ENCODE results near the gene ZNF804B.
A peak's percentile ranks its signal among the peaks of the same experiment; 100 is the strongest.

Gene ZNF804B

GRCh38 chr7:88759230-88760135 lies at the start of gene ZNF804B:
TSS of gene ZNF804B (plus strand) at chr7:88759700. CDS start at chr7:88759977, 277 bp downstream.
- peak; percentile 28 for DNase-seq

DNA sequence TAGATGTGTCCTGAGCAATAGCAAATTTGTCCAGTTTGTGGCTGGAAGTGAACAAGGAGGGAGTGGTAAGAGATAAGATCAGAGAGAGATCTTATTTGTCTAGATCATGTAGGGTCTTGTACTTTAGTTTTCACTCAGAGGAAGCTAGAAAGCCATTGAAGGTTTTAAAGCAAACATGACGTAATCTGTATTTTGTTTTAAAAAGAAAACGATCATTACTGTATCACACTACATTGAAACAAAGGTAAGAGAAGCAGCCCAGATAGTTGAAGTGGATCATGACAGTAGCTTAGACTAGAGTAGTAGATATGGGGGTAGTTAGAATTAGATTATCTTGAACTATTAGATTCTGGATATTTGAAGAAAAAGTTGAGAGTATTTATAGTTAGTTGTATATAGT lies 23.6 kb upstream of the ZNF804B start:
- no peak for DNase-seq

DNA sequence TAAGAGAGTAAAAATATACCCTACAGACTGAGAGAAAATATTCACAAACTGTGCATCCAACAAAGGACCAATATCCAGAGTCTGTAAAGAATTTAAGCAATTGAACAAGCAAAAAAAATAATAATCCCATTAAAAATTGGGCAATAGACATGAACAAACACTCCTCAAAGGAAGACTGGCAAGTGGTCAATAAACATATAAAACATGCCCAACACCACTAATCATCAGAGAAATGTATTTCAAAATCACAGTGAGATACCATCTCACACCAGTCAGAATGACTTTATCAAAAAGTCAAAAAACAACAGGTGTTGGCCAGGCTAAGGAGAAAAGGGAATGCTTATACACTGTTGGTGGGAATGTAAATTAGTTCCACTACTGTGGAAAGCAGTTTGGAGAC lies 21.9 kb upstream of the ZNF804B start:
- no peak for DNase-seq

GRCh38 chr7:88746126-88746525 lies 13.4 kb upstream of the ZNF804B start:
- DNase-seq = no peak

DNA sequence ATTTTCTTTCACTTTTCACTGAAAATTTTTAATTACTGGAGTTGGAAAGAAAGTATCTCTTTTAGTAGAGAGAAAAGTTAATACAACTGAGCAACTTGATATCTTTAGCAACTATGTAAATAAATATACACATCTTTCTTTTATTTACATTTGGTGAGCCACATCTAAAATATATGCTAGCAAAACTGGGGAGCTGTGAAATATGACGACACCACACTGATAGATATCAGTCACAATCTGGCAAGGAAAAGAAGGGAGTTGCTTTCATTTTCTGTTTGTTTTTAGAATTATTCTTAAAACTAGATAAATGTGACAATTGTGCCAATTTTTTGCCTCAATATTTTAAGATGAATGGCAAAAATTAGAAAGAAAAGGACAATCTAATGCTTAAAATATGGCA lies 2.7 kb upstream of the ZNF804B start:
- no peak for DNase-seq

GRCh38 chr7:88757371-88757770 lies 2.1 kb upstream of the ZNF804B start:
- DNase-seq = no peak

DNA sequence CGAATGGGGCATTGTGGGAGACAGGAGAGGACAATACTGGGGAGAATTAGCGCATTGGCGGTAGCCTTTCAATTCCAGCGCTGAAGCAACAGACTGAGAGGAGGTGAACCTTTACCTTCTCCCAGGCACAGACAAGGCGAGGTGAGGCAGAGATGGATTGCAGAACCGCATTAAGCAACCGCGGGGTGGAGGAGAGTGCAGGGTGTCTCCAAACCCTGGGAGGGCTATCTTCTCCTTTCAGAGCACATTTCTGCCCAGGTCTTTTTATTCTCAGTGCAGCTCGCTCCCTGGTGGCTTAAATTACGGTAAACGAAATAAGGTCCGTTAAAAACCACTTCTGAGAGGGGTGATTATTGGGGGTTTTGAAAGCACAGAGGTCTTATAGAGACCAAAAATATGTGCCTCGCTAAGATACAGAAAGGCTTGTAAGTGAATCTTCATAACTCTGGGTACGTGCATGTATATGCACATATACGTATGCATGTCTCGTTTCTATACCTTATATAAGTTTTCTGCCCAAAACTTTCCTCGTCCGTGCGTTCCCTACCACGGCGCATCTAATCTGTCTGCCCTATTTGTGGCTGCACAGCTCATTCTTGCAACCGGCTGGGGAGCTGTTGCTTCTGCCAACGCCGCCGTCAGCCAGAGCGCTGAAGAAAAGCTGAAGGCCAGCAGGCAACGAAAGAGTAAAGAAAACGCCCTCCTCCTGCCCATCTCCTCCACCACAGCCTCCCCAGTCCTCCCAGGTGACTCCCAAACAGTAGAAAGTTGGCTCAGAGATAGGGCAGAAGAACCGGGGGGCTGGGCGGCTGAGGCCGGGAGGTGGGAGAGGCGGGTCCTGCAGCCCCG lies 895 bp upstream of the ZNF804B start:
- peak; percentile 23 for DNase-seq

GRCh38 chr7:88760136-88760515 lies 626 bp downstream of the ZNF804B start:
- DNase-seq = no peak

GRCh38 chr7:88761779-88762178 lies 2.3 kb downstream of the ZNF804B start:
- no peak for DNase-seq

- no peak for DNase-seq
These were observed 11.9 kb downstream of the ZNF804B start for GRCh38 chr7:88771417-88771816.

DNA sequence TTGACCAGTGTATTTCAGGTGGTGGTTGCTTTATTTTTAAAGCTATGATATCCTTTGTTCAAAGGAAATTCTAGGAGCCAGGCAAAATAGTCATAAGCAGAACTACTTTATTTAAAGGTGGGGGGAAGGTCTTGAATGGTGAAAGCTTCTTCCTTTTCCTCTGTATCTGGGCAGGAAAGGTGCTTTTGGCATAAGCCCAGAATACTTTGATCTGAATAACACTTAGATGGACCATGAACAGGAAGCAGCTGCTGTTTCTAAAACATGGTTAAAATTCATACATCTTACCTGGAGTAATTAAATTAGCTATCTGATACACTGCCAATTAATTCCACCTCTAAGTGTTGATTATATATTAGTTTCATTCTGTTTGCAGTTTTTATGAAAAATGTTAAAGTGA lies 13.3 kb downstream of the ZNF804B start:
- DNase-seq = peak; percentile 8

DNA sequence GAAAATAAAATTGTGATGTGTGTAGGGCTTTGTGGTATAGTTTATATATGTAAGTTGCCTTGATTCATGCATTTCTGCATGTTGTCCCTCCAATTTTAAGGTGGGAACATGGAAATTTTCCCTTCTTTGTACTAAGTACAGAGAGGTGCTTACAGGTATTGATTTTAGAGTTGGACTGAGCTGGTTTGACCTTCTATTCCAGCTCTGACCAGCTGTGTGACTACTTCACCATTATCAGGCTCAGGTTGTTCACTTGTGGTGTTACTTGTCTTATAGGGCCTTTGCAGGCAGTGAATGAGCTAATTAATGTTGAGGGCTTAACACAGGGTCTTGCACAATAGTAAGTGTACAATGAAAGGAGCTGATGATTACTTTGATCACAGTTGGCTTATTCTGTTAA lies 16.3 kb downstream of the ZNF804B start:
- peak; percentile 14 for DNase-seq

DNA sequence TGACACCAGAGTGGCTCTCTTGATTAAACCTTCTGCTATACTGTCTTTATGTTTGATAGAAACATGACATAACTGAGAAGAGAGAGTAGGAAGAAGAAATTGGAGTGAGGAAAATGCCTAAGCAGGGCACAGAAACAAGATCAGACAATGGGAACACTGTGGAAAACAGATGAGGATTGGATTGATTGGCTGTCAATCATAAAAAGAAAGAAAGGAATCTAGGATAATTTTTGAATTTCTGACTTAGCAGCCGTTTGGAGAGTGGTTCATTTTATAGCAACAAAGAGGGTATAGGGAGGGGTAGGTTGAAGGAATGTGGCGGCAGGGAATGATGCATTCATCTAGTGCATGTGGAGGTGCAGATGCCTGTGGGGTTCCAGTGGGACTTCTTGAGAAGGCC lies 28.3 kb downstream of the ZNF804B start:
- no peak for DNase-seq

GRCh38 chr7:88789480-88790064 lies 30.1 kb downstream of the ZNF804B start:
- DNase-seq = peak; percentile 47

- no peak for DNase-seq
These were observed 32.4 kb downstream of the ZNF804B start for GRCh38 chr7:88791891-88792290.

- no peak for DNase-seq
These were observed 32.9 kb downstream of the ZNF804B start for GRCh38 chr7:88792361-88792760.

GRCh38 chr7:88795553-88795952 lies 36.1 kb downstream of the ZNF804B start, which contains the start of gene TEX47:
TSS of gene TEX47 (minus strand) at chr7:88795737. CDS start at chr7:88794942, 795 bp downstream.
- peak; percentile 26 for DNase-seq

GRCh38 chr7:88801046-88801445 lies 41.5 kb downstream of the ZNF804B start:
- DNase-seq = no peak

DNA sequence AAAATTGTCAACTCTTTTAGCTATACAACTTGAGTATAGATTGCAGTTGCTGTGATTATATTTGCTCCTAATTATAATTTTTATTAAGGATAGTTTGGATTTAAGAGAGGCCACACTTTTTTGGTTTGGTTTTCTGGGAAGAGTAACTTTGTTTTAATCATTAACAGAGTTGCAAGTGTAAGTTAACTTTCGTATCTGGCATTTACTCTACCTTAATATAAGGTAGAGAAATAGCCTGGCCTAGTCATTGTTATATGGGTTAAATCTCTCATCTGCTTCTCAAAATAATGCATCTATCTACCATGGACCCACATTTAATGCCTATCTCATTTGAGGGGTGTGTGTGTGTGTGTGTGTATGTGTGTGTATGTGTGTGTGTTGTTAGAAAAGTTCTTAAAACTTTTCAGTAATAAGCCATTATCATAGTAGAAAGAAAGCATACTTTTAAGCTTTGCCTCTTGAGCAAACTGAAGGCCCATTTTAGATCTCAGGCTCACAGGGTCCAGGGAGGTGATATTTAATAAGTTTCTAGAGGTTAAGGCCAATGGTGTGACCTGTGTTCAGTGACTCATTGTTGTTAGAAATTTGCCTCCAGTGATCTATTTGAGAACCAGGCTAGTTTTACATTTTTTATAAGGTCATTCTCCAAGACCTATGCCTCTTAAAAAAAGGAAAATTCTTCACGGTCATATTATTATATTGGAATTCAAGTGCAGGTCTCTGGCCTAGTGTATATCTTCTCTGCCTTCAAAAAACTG lies 47.0 kb downstream of the ZNF804B start:
- no peak for DNase-seq

DNA sequence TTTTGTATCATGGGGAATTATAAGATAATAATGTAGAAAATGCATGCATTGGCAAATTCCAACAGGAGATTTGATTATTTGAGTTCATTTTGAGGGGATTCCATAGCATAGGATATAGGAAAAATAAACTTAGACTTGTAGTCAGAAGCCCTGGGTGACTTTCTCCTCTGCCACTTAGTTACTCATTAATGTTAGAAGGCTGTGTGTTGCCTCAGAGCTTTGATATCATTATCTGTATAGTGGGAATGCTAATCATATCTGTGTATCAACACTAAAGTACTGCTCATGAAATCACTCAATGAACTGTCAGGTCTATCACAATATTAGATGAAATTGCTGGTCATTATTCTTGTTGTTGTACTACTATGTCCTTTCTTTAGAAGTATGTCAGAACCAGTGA lies 59.1 kb downstream of the ZNF804B start:
- DNase-seq = no peak

- no peak for DNase-seq
These were observed 66.7 kb downstream of the ZNF804B start for GRCh38 chr7:88826222-88826621.

DNA sequence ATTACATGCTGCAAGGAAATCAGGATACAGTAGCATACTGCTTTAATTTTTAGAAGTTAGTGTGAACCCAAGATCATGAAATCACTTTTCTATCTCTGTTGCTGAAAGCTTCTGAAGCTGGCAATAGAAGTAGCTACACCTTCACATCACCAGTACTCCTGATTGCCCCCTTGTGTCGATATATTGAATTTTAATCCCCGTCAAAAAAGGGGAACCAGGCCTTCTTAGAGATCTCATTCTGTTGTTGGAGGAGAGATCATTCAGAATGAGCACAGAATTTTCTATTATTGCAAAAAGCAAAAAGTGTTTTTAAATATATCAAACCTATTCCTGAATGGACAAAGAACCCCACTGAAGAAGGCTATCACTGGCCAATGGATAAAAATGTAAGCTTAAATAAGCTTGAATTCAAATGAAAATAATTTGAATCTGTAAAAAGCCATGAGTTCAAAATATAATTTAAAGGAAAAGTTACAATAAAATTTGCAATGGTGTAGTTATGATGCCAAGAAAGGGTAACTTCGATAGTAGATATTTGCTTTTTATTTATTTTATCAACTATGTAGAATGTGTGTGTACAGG lies 75.7 kb downstream of the ZNF804B start:
- peak; percentile 38 for DNase-seq
